Activated CD4-positive, alpha-beta T cell treated with anti-CD3 and anti-CD28 coated beads, Interleukin-2, amount 10 ng/mL, durations not matched to agents 7 days and 5 days (primary cell): ENCODE data around the gene PTF1A. TPM values are rescaled to one million over a fixed set of nuclear protein-coding genes. Genes with fewer than 3 reads are reported as not detected.
"Not testable (repeated sequence)": the region's sequence is repeated elsewhere in the genome, so short reads cannot be mapped to it uniquely, and the experiment has no call there.

Experiments used
- CTCF ChIA-PET: fragments of 350-600 bp; sonication (Branson Sonifier 250); formaldehyde crosslinking; loops from one replicate; lab custom pipeline; 2021; ENCODE audit warnings: antibody characterized with exemption; lab: Charles Lee
- POLR2A ChIA-PET: fragments of 350-600 bp; sonication (Branson Sonifier 250); formaldehyde crosslinking; loops from one replicate; lab custom pipeline; 2021; ENCODE audit warnings: antibody characterized with exemption; lab: Charles Lee
- DNase-seq: peaks from one replicate; pipeline ENCODE4 v3.0.0-alpha.2; 2020
- H3K27ac Mint-ChIP-seq: one replicate; pipeline ENCODE4 v1.8.0; 2021; ENCODE audit warnings: mild to moderate bottlenecking, moderate library complexity, mixed read lengths
- H3K27me3 Mint-ChIP-seq: one replicate; pipeline ENCODE4 v1.8.0; 2021; ENCODE audit warnings: mixed read lengths
- H3K36me3 Mint-ChIP-seq: one replicate; pipeline ENCODE4 v1.8.0; 2021; ENCODE audit warnings: low read depth, mixed read lengths
- H3K4me1 Mint-ChIP-seq: one replicate; pipeline ENCODE4 v1.8.0; 2021; ENCODE audit warnings: mixed read lengths
- H3K4me3 Mint-ChIP-seq: one replicate; pipeline ENCODE4 v1.8.0; 2021; ENCODE audit warnings: mild to moderate bottlenecking, moderate library complexity, mixed read lengths
- H3K9me3 Mint-ChIP-seq: one replicate; pipeline ENCODE4 v1.8.0; 2021; ENCODE audit warnings: mixed read lengths
- total RNA-seq, 2 experiments: library from RNA; stranded (reverse); gene quantifications; one replicate each; pipeline ENCODE4 v1.2.3, GENCODE V29; 2021

The PTF1A gene
- total RNA-seq, 2 experiments from 2014 or later, result not detected

DNA sequence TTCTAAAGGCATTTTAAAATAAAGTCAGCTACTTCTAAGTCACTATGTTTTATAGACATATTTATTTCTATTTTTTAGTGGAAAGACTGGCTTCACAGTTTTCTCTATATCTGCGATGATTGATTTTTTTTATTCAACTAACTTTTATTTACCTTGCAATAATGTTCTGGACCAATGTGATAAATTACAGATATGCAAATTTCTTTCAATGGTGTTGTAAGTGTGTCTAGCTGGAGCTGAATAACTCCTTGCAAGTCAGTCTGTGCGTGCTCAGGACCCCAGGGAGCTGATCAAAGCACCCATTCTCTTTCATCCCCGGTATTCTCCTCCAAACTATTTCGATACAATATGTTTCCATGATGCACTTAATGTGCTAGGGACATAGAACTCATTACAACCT lies 9.7 kb downstream of the PTF1A start:
- CTCF ChIA-PET, result no interaction called here
- H3K27ac Mint-ChIP-seq, result no peak overlapping the region

DNA sequence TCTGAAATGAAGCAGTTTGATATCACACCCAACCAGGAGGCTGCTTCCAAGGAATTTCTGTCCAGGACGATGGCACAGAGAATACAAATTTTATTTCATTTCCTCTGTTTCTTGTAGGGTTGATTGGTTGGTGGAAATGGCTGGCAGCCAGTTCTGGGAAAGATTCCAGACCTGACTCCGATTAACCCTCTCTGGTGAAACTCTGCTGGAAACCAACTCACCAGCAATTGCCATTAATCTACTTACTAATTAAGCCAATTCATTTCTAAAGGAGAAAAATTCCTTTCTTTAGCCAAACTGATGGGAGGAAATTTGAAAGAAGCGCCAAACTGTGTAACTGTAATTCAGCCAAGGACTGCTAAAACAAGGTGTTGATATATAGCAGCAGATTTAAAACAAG lies 10.7 kb downstream of the PTF1A start:
- peaks cover 80% of the 10 kb centered on the region for H3K27me3 Mint-ChIP-seq
- DNase-seq, result no peak
- peaks cover 2% of the 10 kb centered on the region for H3K36me3 Mint-ChIP-seq
- H3K4me3 Mint-ChIP-seq, result no peak overlapping the region
- no peaks in the 10 kb centered on the region for H3K9me3 Mint-ChIP-seq
- no peak overlapping the region for H3K27ac Mint-ChIP-seq
- ChIA-PET POLR2A (no interaction called here), CTCF (no interaction called here)
- no peaks in the 10 kb centered on the region for H3K4me1 Mint-ChIP-seq

More for the DNA sequence above, 9.7 kb downstream of the PTF1A start:
- H3K27me3 Mint-ChIP-seq, result peaks cover 82% of the 10 kb centered on the region
- POLR2A ChIA-PET, result no interaction called here
- no peak for DNase-seq
- H3K4me1 Mint-ChIP-seq, result no peaks in the 10 kb centered on the region
- H3K4me3 Mint-ChIP-seq, result no peak overlapping the region
- no peaks in the 10 kb centered on the region for H3K9me3 Mint-ChIP-seq
- peaks cover 2% of the 10 kb centered on the region for H3K36me3 Mint-ChIP-seq

DNA sequence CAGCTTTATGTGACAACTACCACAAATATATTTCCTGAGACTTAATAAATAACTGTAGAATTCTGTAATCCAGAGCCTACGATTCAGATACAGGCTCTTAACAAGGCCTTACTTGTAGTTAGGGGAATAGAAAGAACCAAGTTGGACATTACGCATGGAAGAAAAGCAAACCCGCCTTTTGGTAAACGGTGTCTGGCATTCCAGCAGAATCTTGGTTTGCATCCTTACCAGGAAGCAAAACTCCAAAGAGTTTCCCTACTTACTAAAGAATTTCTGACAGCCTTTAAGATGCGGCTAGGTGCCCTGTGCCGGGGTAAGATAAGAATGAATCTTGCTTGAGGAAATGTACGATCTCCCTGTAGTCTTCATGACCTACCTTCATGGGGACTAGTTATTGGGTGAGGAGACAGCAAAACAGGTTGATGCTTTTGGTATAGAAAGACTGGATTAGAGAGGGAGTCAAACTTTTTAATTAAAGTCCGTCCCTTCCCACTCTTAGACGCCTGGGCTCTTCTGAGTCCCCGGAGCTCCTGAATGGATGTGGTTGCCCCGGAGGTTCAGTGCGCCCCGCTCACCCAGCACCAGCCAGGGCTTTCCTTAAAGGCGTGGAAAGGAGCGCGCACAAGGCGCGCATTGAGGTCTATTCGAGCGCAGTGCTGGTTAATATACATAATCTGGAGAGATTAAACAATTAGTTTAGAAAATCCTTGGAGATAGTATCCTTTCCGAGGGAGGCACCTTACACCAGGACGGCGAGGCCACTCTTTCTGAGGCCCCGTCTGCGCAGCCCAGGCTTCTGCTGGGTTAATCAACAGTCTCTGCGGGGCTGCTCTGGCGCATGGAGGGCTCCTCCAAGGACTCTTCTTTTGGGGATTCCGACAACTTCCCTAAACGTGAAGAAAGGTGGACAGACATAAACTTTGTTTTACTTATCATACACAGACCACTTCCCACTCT lies 11.5 kb downstream of the PTF1A start:
- ChIA-PET CTCF (interaction anchor here (1.8 kb wide), 1 partner anchor 37 kb away, joined by 4 read pairs; no protein-coding TSS in a partner anchor), POLR2A (no interaction called here)
- H3K36me3 Mint-ChIP-seq, result peaks cover 2% of the 10 kb centered on the region
- no peak for DNase-seq
- H3K4me3 Mint-ChIP-seq, result no peak overlapping the region
- H3K27ac Mint-ChIP-seq, result no peak overlapping the region
- H3K27me3 Mint-ChIP-seq, result peaks cover 71% of the 10 kb centered on the region
- H3K4me1 Mint-ChIP-seq, result no peaks in the 10 kb centered on the region
- no peaks in the 10 kb centered on the region for H3K9me3 Mint-ChIP-seq

DNA sequence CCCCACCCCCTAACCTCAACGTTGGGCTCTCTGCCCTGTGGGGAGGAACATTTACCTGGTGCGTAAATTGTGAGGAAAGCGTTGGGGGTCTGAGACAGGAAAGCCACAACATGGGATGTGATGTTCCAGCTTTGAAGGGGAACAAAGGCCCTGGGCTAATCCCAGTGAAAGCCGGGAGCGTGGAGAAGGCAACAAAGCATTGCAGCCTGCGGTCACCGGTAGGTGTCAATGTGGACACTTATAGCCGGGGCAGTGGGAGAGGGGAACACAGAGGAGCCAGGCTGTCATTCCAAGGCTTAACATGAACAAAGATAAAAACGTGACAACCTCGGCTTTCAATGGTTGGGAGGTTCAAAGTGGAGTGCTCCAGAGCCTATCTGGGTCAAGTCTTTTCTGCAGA lies 12.7 kb downstream of the PTF1A start:
- CTCF ChIA-PET, result interaction anchor here (1.8 kb wide), 1 partner anchor 39 kb away, joined by 4 read pairs; no protein-coding TSS in a partner anchor
- Mint-ChIP-seq H3K27ac (no peak overlapping the region), H3K9me3 (no peaks in the 10 kb centered on the region), H3K4me1 (no peaks in the 10 kb centered on the region), H3K4me3 (no peak overlapping the region), H3K36me3 (peaks cover 2% of the 10 kb centered on the region), H3K27me3 (peaks cover 67% of the 10 kb centered on the region)
- DNase-seq, result no peak
- POLR2A ChIA-PET, result no interaction called here

DNA sequence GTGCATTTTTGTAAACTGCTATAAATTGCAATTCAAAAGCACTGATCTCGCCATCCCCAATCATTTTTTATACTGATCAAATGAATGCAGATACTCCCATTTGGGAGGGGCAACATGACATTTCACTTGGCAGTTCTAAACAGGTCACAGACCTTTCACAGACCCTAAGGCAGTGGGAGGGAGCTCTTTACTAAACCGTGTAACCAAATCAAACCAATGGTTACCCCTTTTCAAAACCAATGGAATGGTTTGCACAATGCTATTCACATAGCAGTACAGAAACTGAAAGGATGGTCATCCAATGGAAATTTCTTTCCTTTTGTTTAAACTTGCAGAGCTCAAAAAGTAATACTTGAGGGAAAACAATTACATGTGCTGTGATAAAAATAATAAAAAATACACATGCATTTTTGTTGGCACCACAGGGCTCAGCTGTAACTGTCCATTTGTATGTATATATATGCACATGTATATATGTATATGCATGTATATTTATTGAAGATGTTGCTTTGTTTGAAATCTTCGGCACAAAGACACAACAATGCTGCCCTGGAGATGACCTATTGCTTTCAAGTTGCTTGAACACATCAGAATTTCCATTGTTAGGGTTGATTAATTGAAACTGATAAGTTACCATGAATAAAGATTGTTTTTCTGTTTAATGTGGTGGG lies 14.0 kb downstream of the PTF1A start:
- H3K9me3 Mint-ChIP-seq, result no peaks in the 10 kb centered on the region
- H3K4me1 Mint-ChIP-seq, result no peaks in the 10 kb centered on the region
- H3K27ac Mint-ChIP-seq, result no peak overlapping the region
- DNase-seq, result no peak
- H3K36me3 Mint-ChIP-seq, result no peaks in the 10 kb centered on the region
- CTCF ChIA-PET, result interaction anchor here (1.5 kb wide), 1 partner anchor 26 kb away, joined by 4 read pairs; no protein-coding TSS in a partner anchor
- peaks cover 55% of the 10 kb centered on the region for H3K27me3 Mint-ChIP-seq
- POLR2A ChIA-PET, result no interaction called here
- H3K4me3 Mint-ChIP-seq, result no peak overlapping the region

DNA sequence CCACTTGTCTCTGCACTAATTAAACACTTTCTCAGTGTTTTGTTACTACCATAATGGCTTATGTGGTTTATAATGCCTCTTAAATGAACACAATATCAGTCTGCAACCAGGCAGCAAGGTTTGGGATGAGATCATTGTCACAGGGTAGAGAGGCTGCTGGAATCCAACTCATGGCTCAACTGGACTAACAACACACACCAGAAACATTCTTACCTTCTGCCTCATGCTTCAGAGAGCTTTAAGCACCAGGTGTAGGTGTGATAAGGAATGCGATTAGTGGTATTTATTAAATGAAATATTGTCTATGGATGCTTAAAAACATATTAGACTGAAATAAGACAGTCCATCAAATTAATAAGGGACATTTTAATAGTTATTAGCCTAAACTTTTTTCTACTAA lies 25.4 kb downstream of the PTF1A start:
- no peaks in the 10 kb centered on the region for H3K36me3 Mint-ChIP-seq
- CTCF ChIA-PET, result no interaction called here
- H3K4me3 Mint-ChIP-seq, result no peak overlapping the region
- no peaks in the 10 kb centered on the region for H3K9me3 Mint-ChIP-seq
- H3K4me1 Mint-ChIP-seq, result no peaks in the 10 kb centered on the region
- H3K27me3 Mint-ChIP-seq, result peaks cover 20% of the 10 kb centered on the region
- no peak for DNase-seq
- no peak overlapping the region for H3K27ac Mint-ChIP-seq
- POLR2A ChIA-PET, result no interaction called here

DNA sequence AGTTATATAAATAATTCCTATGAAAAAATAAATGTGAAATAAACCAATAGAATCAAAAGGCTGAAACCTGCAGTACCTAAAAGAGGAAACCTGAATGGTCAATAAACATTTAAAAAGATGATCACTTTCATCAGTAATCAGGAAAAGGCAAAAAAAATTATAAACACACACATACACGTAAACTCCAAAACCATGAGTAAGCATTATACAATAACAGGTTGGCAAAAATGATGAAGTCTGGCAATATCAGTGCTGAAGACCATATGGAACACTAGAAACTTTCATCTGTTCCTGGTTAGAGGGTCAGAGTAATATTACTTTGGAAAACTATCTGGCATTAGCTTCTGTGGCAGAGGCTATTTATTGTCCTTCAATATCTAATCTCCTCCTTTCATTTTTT lies 38.5 kb downstream of the PTF1A start:
- Mint-ChIP-seq H3K9me3 (no peaks in the 10 kb centered on the region), H3K4me3 (no peak overlapping the region), H3K27me3 (peaks cover 1% of the 10 kb centered on the region), H3K27ac (no peak overlapping the region), H3K4me1 (no peaks in the 10 kb centered on the region), H3K36me3 (no peaks in the 10 kb centered on the region)
- ChIA-PET POLR2A (interaction anchor here (0.7 kb wide), 1 partner anchor 21 kb away, joined by 3 read pairs; no protein-coding TSS in a partner anchor), CTCF (no interaction called here)
- no peak for DNase-seq

DNA sequence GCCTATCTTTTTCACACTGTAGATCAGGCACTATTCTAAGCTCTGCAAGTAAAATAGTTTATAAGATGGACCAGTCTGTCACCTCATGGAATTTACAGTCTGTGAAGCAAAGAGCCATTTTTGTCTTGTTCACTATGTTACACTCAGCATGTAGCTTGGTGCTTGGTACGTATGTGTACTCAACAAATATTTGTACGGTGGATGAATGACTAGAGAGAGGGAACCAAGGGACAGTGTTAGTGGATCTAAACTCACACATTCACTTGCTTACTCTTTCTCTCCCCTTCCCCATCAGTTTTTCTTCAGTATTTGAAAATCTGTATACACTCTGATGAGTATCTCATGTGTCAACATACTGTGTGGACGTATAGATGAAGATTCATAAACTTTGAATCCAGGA lies 45.9 kb downstream of the PTF1A start:
- DNase-seq, result no peak
- H3K9me3 Mint-ChIP-seq, result no peaks in the 10 kb centered on the region
- H3K27me3 Mint-ChIP-seq, result peaks cover 1% of the 10 kb centered on the region
- H3K36me3 Mint-ChIP-seq, result no peaks in the 10 kb centered on the region
- CTCF ChIA-PET, result no interaction called here
- H3K4me3 Mint-ChIP-seq, result no peak overlapping the region
- POLR2A ChIA-PET, result no interaction called here
- H3K27ac Mint-ChIP-seq, result no peak overlapping the region
- no peaks in the 10 kb centered on the region for H3K4me1 Mint-ChIP-seq

DNA sequence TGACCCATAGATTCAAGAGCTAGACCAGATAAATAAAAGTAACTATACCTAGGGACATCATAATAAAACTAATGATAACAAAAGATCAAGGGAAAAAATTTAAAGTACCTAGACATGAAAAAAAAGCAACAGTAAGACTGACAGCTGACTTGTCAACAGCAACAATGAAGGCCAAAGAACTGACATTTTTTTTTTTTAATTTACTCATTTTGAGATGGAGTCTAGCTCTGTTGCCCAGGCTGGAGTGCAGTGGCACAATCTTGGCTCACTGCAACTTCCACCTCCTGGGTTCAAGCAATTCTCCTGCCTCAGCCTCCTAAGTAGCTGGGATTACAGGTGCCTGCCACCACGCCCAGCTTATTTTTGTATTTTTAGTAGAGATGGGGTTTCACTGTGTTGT lies 49.7 kb downstream of the PTF1A start:
- H3K4me1 Mint-ChIP-seq, POLR2A ChIA-PET, DNase-seq, H3K9me3 Mint-ChIP-seq, H3K27ac Mint-ChIP-seq, H3K36me3 Mint-ChIP-seq, H3K27me3 Mint-ChIP-seq, H3K4me3 Mint-ChIP-seq: not testable (repeated sequence)
- CTCF ChIA-PET, result interaction anchor here (0.6 to 1.0 kb wide), 2 partner anchors 15 to 1857 kb away, joined by 4 to 5 read pairs; no protein-coding TSS in a partner anchor

Other genes with a start within 250 kb of the PTF1A start
- gene MSRB2, start 96.7 kb upstream of the PTF1A start, total RNA-seq, result 1 to 10 TPM; 6.5 to 9.2 TPM
- gene C10orf67, start 152.5 kb downstream of the PTF1A start, total RNA-seq, result under 1 TPM in 1 of 2 experiments, not detected in 1; 0.15 TPM
- gene OTUD1, start 246.8 kb downstream of the PTF1A start, total RNA-seq, result 10 to 100 TPM; 16.4 to 16.8 TPM